AG10803 (cell line): ENCODE results near the gene ADAM23.

Experiments
- DNase-seq: peaks from one replicate; pipeline ENCODE4 v3.0.0; 2010; ENCODE audit warnings: low read depth
- H3K4me3 ChIP-seq: 2 replicates; pipeline ENCODE4 v1.5.1; 2011; ENCODE audit warnings: mild to moderate bottlenecking, low read length, control low read depth
- CTCF ChIP-seq: conservative IDR thresholded peaks from 2 replicates; pipeline ENCODE4 v1.5.1; 2011; ENCODE audit warnings: mild to moderate bottlenecking, low read length, control low read depth, inconsistent platforms

The ADAM23 gene

GRCh38 chr2:206480161-206480560 is 36.8 kb downstream of the ADAM23 start:
- no peak for TF ChIP-seq CTCF
- H3K4me3 ChIP-seq = no peak overlapping the region
- DNase-seq = peak; percentile 29

DNA sequence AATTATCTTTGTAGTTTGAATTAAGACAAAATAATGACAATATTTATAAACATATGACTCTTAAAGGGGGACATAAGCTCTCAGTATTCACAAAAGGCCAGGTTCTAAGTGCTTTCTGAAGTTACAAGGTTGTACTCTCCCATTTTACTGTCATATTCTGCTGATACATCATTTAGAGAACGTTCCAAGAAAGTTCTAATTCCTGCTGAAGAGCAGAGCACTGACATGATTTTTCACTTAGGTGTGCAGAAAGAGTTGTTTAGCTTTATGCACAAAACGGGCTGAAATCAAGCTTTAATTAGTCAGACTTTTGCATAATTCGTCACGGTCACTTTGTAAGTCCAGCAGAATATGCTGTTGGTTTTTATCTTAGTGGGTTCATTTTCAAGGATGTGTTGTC is 37.3 kb downstream of the ADAM23 start:
- no peak for DNase-seq
- no peak overlapping the region for H3K4me3 ChIP-seq

GRCh38 chr2:206481056-206481455 is 37.7 kb downstream of the ADAM23 start:
- no peak overlapping the region for H3K4me3 ChIP-seq
- DNase-seq = no peak
- no peak for TF ChIP-seq CTCF

More for the DNA sequence above, 37.3 kb downstream of the ADAM23 start:
- no peak for TF ChIP-seq CTCF

- no peak for TF ChIP-seq CTCF
- DNase-seq = no peak
- H3K4me3 ChIP-seq = no peak overlapping the region
Observed at GRCh38 chr2:206482123-206482522, 38.8 kb downstream of the ADAM23 start.

- TF ChIP-seq CTCF = no peak
- H3K4me3 ChIP-seq = no peak overlapping the region
- DNase-seq = no peak
Observed at GRCh38 chr2:206482633-206483032, 39.3 kb downstream of the ADAM23 start.

- DNase-seq = no peak
- no peak overlapping the region for H3K4me3 ChIP-seq
- TF ChIP-seq CTCF = no peak
Observed at GRCh38 chr2:206488053-206488452, 44.7 kb downstream of the ADAM23 start.

DNA sequence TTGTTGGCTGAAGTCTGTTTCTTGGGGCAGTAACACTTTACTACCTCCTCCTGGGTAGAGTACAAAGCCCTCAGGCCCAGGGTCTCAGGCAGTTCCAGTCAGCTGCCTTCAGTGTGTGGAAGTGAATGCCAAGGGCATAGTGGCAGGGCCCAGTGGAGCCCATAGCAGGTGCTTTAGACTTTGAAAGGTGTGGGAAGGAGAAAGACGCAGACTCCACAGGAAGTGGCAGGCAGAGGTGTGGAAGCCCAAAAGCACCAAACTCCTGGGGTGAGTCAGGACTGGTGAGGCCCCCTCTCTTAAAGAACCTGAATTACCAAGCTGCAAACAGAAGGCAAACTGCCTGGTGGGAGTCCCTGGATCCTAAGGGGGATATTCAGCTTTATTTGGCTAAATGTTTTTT is 45.3 kb downstream of the ADAM23 start:
- TF ChIP-seq CTCF = no peak
- H3K4me3 ChIP-seq = no peak overlapping the region
- DNase-seq = no peak
